Neural progenitor cell (in vitro differentiated cells): ENCODE results near the gene ANKRD12. TPM values are rescaled to one million over a fixed set of nuclear protein-coding genes. Genes with fewer than 3 reads are reported as not detected.

ENCODE experiments used
- DNase-seq: peaks from one replicate; pipeline ENCODE4 v3.0.0-alpha.2; 2016; ENCODE audit warnings: low spot score
- H2AFZ ChIP-seq: fragments of 200-600 bp; sonication (generic); replicated peaks from 2 replicates; pipeline ENCODE4 v1.6.1; 2016; ENCODE audit warnings: antibody characterized with exemption
- H3F3A ChIP-seq: fragments of 200-600 bp; sonication (generic); 2 replicates; pipeline ENCODE4 v1.6.1; 2016; ENCODE audit warnings: antibody characterized with exemption, low read depth
- H3K27ac ChIP-seq: fragments of 200-600 bp; sonication (generic); 2 replicates; pipeline ENCODE4 v1.5.1; 2016; ENCODE audit warnings: mild to moderate bottlenecking
- H3K27me3 ChIP-seq: fragments of 200-600 bp; sonication (generic); 2 replicates; pipeline ENCODE4 v1.6.1; 2016; ENCODE audit warnings: mild to moderate bottlenecking, moderate library complexity
- H3K36me3 ChIP-seq: fragments of 200-600 bp; sonication (generic); 2 replicates; pipeline ENCODE4 v1.5.1; 2016
- H3K4me1 ChIP-seq: fragments of 200-600 bp; sonication (generic); 2 replicates; pipeline ENCODE4 v1.6.1; 2016; ENCODE audit warnings: mixed run types
- H3K4me2 ChIP-seq: fragments of 200-600 bp; sonication (generic); 2 replicates; pipeline ENCODE4 v1.6.1; 2016
- H3K4me3 ChIP-seq: fragments of 200-600 bp; sonication (generic); 2 replicates; pipeline ENCODE4 v1.5.1; 2016
- H3K79me2 ChIP-seq: fragments of 200-600 bp; sonication (generic); 2 replicates; pipeline ENCODE4 v1.6.1; 2016; ENCODE audit warnings: low read depth
- H3K9ac ChIP-seq: fragments of 200-600 bp; sonication (generic); 2 replicates; pipeline ENCODE4 v1.6.1; 2016
- H3K9me3 ChIP-seq: fragments of 200-600 bp; sonication (generic); 2 replicates; pipeline ENCODE4 v1.5.1; 2016; ENCODE audit warnings: low read depth
- H4K20me1 ChIP-seq: fragments of 200-600 bp; sonication (generic); 2 replicates; pipeline ENCODE4 v1.6.1; 2016; ENCODE audit warnings: low read depth
- H3K27ac Mint-ChIP-seq: 3 replicates; pipeline ENCODE4 v1.8.0; 2021; ENCODE audit warnings: mixed read lengths
- H3K27me3 Mint-ChIP-seq: 2 replicates; pipeline ENCODE4 v1.8.0; 2022; ENCODE audit warnings: low read depth, mild to moderate bottlenecking, inconsistent platforms, moderate library complexity, mixed read lengths; ENCODE audit not compliant: insufficient read depth
- H3K36me3 Mint-ChIP-seq: 3 replicates; pipeline ENCODE4 v1.8.0; 2021; ENCODE audit warnings: mixed read lengths
- H3K4me1 Mint-ChIP-seq: 3 replicates; pipeline ENCODE4 v1.8.0; 2021; ENCODE audit warnings: mixed read lengths
- H3K4me3 Mint-ChIP-seq: 3 replicates; pipeline ENCODE4 v1.8.0; 2021; ENCODE audit warnings: mild to moderate bottlenecking, moderate library complexity, mixed read lengths
- H3K9me3 Mint-ChIP-seq: 3 replicates; pipeline ENCODE4 v1.8.0; 2020; ENCODE audit warnings: mixed read lengths
- CTCF ChIP-seq: fragments of 200-600 bp; sonication (generic); IDR thresholded peaks from 2 replicates; pipeline ENCODE4 v1.5.1; 2017; ENCODE audit warnings: antibody characterized with exemption, mild to moderate bottlenecking
- EZH2 ChIP-seq: fragments of 200-600 bp; sonication (generic); IDR thresholded peaks from 2 replicates; pipeline ENCODE4 v1.6.1; 2017; ENCODE audit warnings: antibody characterized with exemption, mild to moderate bottlenecking, moderate library complexity
- EZH2phosphoT487 ChIP-seq: fragments of 200-600 bp; sonication (generic); IDR thresholded peaks from 2 replicates; pipeline ENCODE4 v1.6.1; 2017; ENCODE audit warnings: antibody characterized with exemption
- total RNA-seq: library from RNA; depleted of rRNA; stranded (reverse); fragments of >200 nt; gene quantifications from 2 replicates; pipeline ENCODE4 v1.2.3, GENCODE V29; 2015; ENCODE audit warnings: low replicate concordance

ANKRD12 gene
- total RNA-seq, 1 donor from 2014 or later, result 38.2 TPM

DNA sequence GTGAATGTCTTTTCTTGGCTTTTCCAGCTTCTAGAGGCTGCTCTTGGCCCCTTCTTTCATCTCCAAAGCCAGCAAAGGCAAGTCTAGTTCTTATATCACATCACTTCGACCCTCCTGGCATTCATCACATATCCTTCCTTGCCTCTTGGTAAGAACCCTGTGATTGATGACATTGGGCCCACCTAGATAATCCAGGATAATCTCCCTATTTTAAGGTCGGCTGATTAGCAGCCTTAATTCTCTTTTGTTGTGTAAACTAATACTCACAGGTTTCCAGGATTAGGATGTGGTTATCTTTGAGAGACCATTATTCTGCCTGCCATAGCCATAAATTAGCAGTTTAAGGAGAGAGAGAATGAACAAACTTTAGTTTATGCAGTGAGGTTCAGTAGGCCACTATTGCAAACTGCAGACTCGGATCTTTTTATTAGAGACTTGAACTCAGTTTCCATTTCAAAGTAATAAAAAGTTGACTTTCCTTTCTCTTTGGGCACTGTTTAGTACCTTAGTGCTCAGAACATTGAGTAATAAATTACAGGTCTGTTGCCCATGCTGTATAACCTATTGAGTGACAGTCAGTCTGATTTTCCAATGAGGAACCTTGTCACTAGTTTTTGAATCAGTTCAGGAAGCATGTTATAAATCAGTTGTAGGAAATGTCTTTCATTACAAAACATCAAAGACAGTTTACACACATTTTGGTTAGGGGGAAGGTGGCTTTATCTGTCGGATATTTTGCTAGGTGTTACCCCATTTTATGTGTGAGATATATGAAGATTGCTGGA, 29.6 kb upstream of the ANKRD12 start:
- Histone ChIP-seq H3F3A (peaks cover 40% of the 10 kb centered on the region), H3K4me2 (peak overlapping the region; percentile 93), H3K9me3 (no peaks in the 10 kb centered on the region), H3K4me3 (peak overlapping the region; percentile 75), H3K4me1 (peaks cover 66% of the 10 kb centered on the region), H3K9ac (no peak overlapping the region), H2AFZ (no peak overlapping the region), H4K20me1 (peaks cover 88% of the 10 kb centered on the region), H3K27ac (no peak overlapping the region), H3K36me3 (no peaks in the 10 kb centered on the region), H3K27me3 (no peaks in the 10 kb centered on the region), H3K79me2 (peaks cover 95% of the 10 kb centered on the region)
- Mint-ChIP-seq H3K27me3 (no peaks in the 10 kb centered on the region), H3K36me3 (peaks cover 8% of the 10 kb centered on the region), H3K27ac (no peak overlapping the region), H3K9me3 (no peaks in the 10 kb centered on the region), H3K4me1 (peaks cover 63% of the 10 kb centered on the region), H3K4me3 (no peak overlapping the region)
- no peak for TF ChIP-seq EZH2
- no peak for TF ChIP-seq CTCF
- peak; percentile 34 for TF ChIP-seq EZH2phosphoT487
- DNase-seq, result peak; percentile 65

- H3F3A ChIP-seq, result peaks cover 35% of the 10 kb centered on the region
- H3K9me3 ChIP-seq, result no peaks in the 10 kb centered on the region
- DNase-seq, result no peak
- H3K4me3 ChIP-seq, result peak overlapping the region; percentile 20
- Mint-ChIP-seq H3K4me1 (peaks cover 55% of the 10 kb centered on the region), H3K27ac (no peak overlapping the region), H3K4me3 (peak overlapping the region; percentile 24), H3K9me3 (no peaks in the 10 kb centered on the region), H3K27me3 (no peaks in the 10 kb centered on the region), H3K36me3 (peaks cover 13% of the 10 kb centered on the region)
- peak overlapping the region; percentile 42 for H3K27ac ChIP-seq
- H3K4me1 ChIP-seq, result peaks cover 64% of the 10 kb centered on the region
- H2AFZ ChIP-seq, result no peak overlapping the region
- H3K9ac ChIP-seq, result no peak overlapping the region
- H3K79me2 ChIP-seq, result peaks cover 100% of the 10 kb centered on the region
- TF ChIP-seq EZH2 (no peak), CTCF (no peak), EZH2phosphoT487 (no peak)
- peak overlapping the region; percentile 56 for H3K4me2 ChIP-seq
- H4K20me1 ChIP-seq, result peaks cover 99% of the 10 kb centered on the region
- H3K36me3 ChIP-seq, result no peaks in the 10 kb centered on the region
- H3K27me3 ChIP-seq, result no peaks in the 10 kb centered on the region
Measured at GRCh38 chr18:9108911-9109310, 27.7 kb upstream of the ANKRD12 start.

DNA sequence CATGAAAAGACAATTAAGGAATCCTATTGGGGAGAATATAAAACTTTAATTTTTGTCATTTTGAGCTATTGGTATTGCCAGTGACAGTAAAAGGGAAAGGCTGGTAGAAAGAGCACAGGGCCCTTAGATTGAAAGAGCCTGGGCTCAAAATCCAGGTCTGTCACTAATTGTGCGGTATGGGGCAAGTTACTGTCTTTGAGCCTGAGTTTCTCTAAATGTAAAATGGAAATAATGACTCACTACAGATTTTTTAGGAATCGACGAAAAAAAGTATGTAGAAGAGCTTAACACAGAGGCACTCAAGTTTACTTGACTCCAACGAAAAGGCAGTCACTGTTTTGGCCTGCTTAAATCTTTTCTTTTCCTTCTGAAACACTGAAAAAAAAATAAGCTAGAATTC, 27.1 kb upstream of the ANKRD12 start:
- peaks cover 13% of the 10 kb centered on the region for H3K36me3 Mint-ChIP-seq
- H3K9me3 Mint-ChIP-seq, result no peaks in the 10 kb centered on the region

More for the DNA sequence above, 27.1 kb upstream of the ANKRD12 start:
- H3K4me1 Mint-ChIP-seq, result peaks cover 49% of the 10 kb centered on the region
- Histone ChIP-seq H3K9ac (no peak overlapping the region), H3F3A (peaks cover 35% of the 10 kb centered on the region), H3K4me1 (peaks cover 58% of the 10 kb centered on the region), H3K79me2 (peaks cover 100% of the 10 kb centered on the region), H3K4me2 (peak overlapping the region; percentile 56), H3K36me3 (no peaks in the 10 kb centered on the region), H2AFZ (no peak overlapping the region), H3K4me3 (peak overlapping the region; percentile 20), H3K27me3 (no peaks in the 10 kb centered on the region), H3K27ac (peak overlapping the region; percentile 42), H3K9me3 (no peaks in the 10 kb centered on the region), H4K20me1 (peaks cover 99% of the 10 kb centered on the region)
- no peak overlapping the region for H3K4me3 Mint-ChIP-seq
- H3K27ac Mint-ChIP-seq, result peak overlapping the region; percentile 7
- no peak for DNase-seq
- TF ChIP-seq CTCF (no peak), EZH2phosphoT487 (no peak), EZH2 (no peak)
- H3K27me3 Mint-ChIP-seq, result no peaks in the 10 kb centered on the region
